Ovary (tissue), 3 donors: ENCODE results near the gene ZBTB43.

ENCODE experiments used
- CTCF ChIP-seq, 3 donors: fragments of 450-650 bp in 2 of 3; fragments of 200-600 bp in 1 of 3; IDR thresholded peaks; one replicate each; pipeline versions ENCODE4 v1.5.1 to v1.8.0; 2016 to 2022; ENCODE audit warnings: antibody characterized with exemption in 3 of 3, mild to moderate bottlenecking in 1 of 3
- EP300 ChIP-seq: sonication (generic); formaldehyde crosslinking; IDR thresholded peaks from one replicate; pipeline ENCODE4 v1.6.1; 2017; ENCODE audit warnings: antibody characterized with exemption
- POLR2A ChIP-seq: fragments of 450-650 bp; IDR thresholded peaks from one replicate; pipeline ENCODE4 v1.6.1; 2017; ENCODE audit warnings: antibody characterized with exemption, mild to moderate bottlenecking, moderate library complexity
- donor health status: DM: no; HTN: no; CAD: no.

GRCh38 chr9:126804696-126805553 lies at the start of gene ZBTB43:
- TF ChIP-seq CTCF (IDR thresholded peaks at IDR 0.05) (no peak), EP300 (no peak), POLR2A (peak; percentile 67)
